Renal pelvis (tissue), 12 donors: Measurements from ENCODE around the gene TOMM40. TPM values are rescaled to one million over a fixed set of nuclear protein-coding genes. Genes with fewer than 3 reads are reported as not detected.
"Not testable (repeated sequence)": the region's sequence is repeated elsewhere in the genome, so short reads cannot be mapped to it uniquely, and the experiment has no call there.

ENCODE experiments used
- DNase-seq: peaks from one replicate; pipeline ENCODE4 v3.0.0-alpha.2; 2013
- long read RNA-seq, 16 experiments: transcript quantifications; one replicate each; lab custom pipeline, GENCODE V29; 2026
- polyA plus RNA-seq, 3 donors: library from polyadenylated mRNA; unstranded; fragments of 120-200 nt; gene quantifications; one replicate each; pipeline ENCODE4 v1.2.1, GENCODE V29; 2013; ENCODE audit not compliant: insufficient read length in 3 of 3

The TOMM40 gene
- polyA plus RNA-seq = 10 to 100 TPM; 48.7 to 58.2 (median 57.6) TPM
- long read RNA-seq, donor 1, transcript TOMM40-202 (10 exons, 1,709 nt) = major isoform, 11 of 23 reads
- long read RNA-seq, donor 1, transcript TOMM40-201 (10 exons, 1,707 nt) = minor isoform, 7 of 23 reads
- long read RNA-seq, donor 1, partial matches to known transcripts = 0 of 23 reads
- long read RNA-seq, donor 1, other reads (novel, unspliced or antisense) = 0 of 23 reads
- long read RNA-seq, donor 2, transcript TOMM40-203 (9 exons, 1,725 nt) = minor isoform, 7 of 33 reads
- long read RNA-seq, donor 2, transcript TOMM40-202 (10 exons, 1,709 nt) = major isoform, 20 of 33 reads
- long read RNA-seq, donor 2, partial matches to known transcripts = 5 of 33 reads
- long read RNA-seq, donor 2, other reads (novel, unspliced or antisense) = 0 of 33 reads
- long read RNA-seq, donor 3, transcript TOMM40-201 (10 exons, 1,707 nt) = minor isoform, 6 of 31 reads
- long read RNA-seq, donor 3, transcript TOMM40-203 (9 exons, 1,725 nt) = minor isoform, 6 of 31 reads
- long read RNA-seq, donor 3, transcript TOMM40-202 (10 exons, 1,709 nt) = major isoform, 12 of 31 reads
- long read RNA-seq, donor 3, partial matches to known transcripts = 7 of 31 reads
- long read RNA-seq, donor 3, other reads (novel, unspliced or antisense) = 0 of 31 reads
- long read RNA-seq, donor 4, transcript TOMM40-203 (9 exons, 1,725 nt) = minor isoform, 7 of 38 reads
- long read RNA-seq, donor 4, transcript TOMM40-202 (10 exons, 1,709 nt) = major isoform, 15 of 38 reads
- long read RNA-seq, donor 4, transcript TOMM40-201 (10 exons, 1,707 nt) = minor isoform, 7 of 38 reads
- long read RNA-seq, donor 4, partial matches to known transcripts = 9 of 38 reads
- long read RNA-seq, donor 4, other reads (novel, unspliced or antisense) = 0 of 38 reads
- long read RNA-seq, donor 5, transcript TOMM40-202 (10 exons, 1,709 nt) = major isoform, 7 of 26 reads
- long read RNA-seq, donor 5, partial matches to known transcripts = 16 of 26 reads
- long read RNA-seq, donor 5, other reads (novel, unspliced or antisense) = 0 of 26 reads
- long read RNA-seq, donor 6, transcript TOMM40-202 (10 exons, 1,709 nt) = major isoform, 17 of 24 reads
- long read RNA-seq, donor 6, partial matches to known transcripts = 0 of 24 reads
- long read RNA-seq, donor 6, other reads (novel, unspliced or antisense) = 0 of 24 reads
- long read RNA-seq, donor 7, transcript TOMM40-202 (10 exons, 1,709 nt) = major isoform, 12 of 27 reads
- long read RNA-seq, donor 7, partial matches to known transcripts = 11 of 27 reads
- long read RNA-seq, donor 7, other reads (novel, unspliced or antisense) = 0 of 27 reads
- long read RNA-seq, donor 8, transcript TOMM40-202 (10 exons, 1,709 nt) = major isoform, 6 of 9 reads
- long read RNA-seq, donor 8, partial matches to known transcripts = 0 of 9 reads
- long read RNA-seq, donor 8, other reads (novel, unspliced or antisense) = 0 of 9 reads
- long read RNA-seq, donor 9, transcript TOMM40-201 (10 exons, 1,707 nt) = minor isoform, 5 of 44 reads
- long read RNA-seq, donor 9, transcript TOMM40-202 (10 exons, 1,709 nt) = major isoform, 16 of 44 reads
- long read RNA-seq, donor 9, partial matches to known transcripts = 19 of 44 reads
- long read RNA-seq, donor 9, other reads (novel, unspliced or antisense) = 0 of 44 reads
- long read RNA-seq, donor 10, transcript TOMM40-202 (10 exons, 1,709 nt) = major isoform, 10 of 18 reads
- long read RNA-seq, donor 10, transcript TOMM40-201 (10 exons, 1,707 nt) = minor isoform, 5 of 18 reads
- long read RNA-seq, donor 10, partial matches to known transcripts = 0 of 18 reads
- long read RNA-seq, donor 10, other reads (novel, unspliced or antisense) = 0 of 18 reads
- long read RNA-seq, donor 11, transcript TOMM40-202 (10 exons, 1,709 nt) = major isoform, 6 of 25 reads
- long read RNA-seq, donor 11, transcript TOMM40-203 (9 exons, 1,725 nt) = minor isoform, 5 of 25 reads
- long read RNA-seq, donor 11, partial matches to known transcripts = 11 of 25 reads
- long read RNA-seq, donor 11, other reads (novel, unspliced or antisense) = 0 of 25 reads
- long read RNA-seq, donor 12, transcript TOMM40-202 (10 exons, 1,709 nt) = major isoform, 15 of 38 reads
- long read RNA-seq, donor 12, transcript TOMM40-201 (10 exons, 1,707 nt) = minor isoform, 8 of 38 reads
- long read RNA-seq, donor 12, transcript TOMM40-203 (9 exons, 1,725 nt) = minor isoform, 6 of 38 reads
- long read RNA-seq, donor 12, partial matches to known transcripts = 9 of 38 reads
- long read RNA-seq, donor 12, other reads (novel, unspliced or antisense) = 0 of 38 reads
- long read RNA-seq, donor 13, transcript TOMM40-202 (10 exons, 1,709 nt) = major isoform, 5 of 11 reads
- long read RNA-seq, donor 13, partial matches to known transcripts = 0 of 11 reads
- long read RNA-seq, donor 13, other reads (novel, unspliced or antisense) = 0 of 11 reads
- long read RNA-seq, donor 14 = 0 reads
- long read RNA-seq, donor 15, transcript TOMM40-202 (10 exons, 1,709 nt) = major isoform, 21 of 41 reads
- long read RNA-seq, donor 15, transcript TOMM40-201 (10 exons, 1,707 nt) = minor isoform, 8 of 41 reads
- long read RNA-seq, donor 15, transcript TOMM40-203 (9 exons, 1,725 nt) = minor isoform, 6 of 41 reads
- long read RNA-seq, donor 15, partial matches to known transcripts = 6 of 41 reads
- long read RNA-seq, donor 15, other reads (novel, unspliced or antisense) = 0 of 41 reads
- long read RNA-seq, donor 16, transcript TOMM40-201 (10 exons, 1,707 nt) = minor isoform, 5 of 27 reads
- long read RNA-seq, donor 16, transcript TOMM40-202 (10 exons, 1,709 nt) = major isoform, 12 of 27 reads
- long read RNA-seq, donor 16, partial matches to known transcripts = 6 of 27 reads
- long read RNA-seq, donor 16, other reads (novel, unspliced or antisense) = 0 of 27 reads

- peak; percentile 100 for DNase-seq
Measured at GRCh38 chr19:44891016-44891882, at the start of gene TOMM40. TSS of gene TOMM40 (plus strand) at chr19:44891254. CDS start at chr19:44891416, 162 bp downstream.

- DNase-seq = no peak
Measured at GRCh38 chr19:44845286-44845611, 45.8 kb upstream of the TOMM40 start.

- DNase-seq = peak; percentile 98
Measured at GRCh38 chr19:44845612-44846454, 45.2 kb upstream of the TOMM40 start, which contains the start of gene NECTIN2. TSS of gene NECTIN2 (plus strand) at chr19:44846297. CDS start at chr19:44846526, 229 bp downstream.

DNA sequence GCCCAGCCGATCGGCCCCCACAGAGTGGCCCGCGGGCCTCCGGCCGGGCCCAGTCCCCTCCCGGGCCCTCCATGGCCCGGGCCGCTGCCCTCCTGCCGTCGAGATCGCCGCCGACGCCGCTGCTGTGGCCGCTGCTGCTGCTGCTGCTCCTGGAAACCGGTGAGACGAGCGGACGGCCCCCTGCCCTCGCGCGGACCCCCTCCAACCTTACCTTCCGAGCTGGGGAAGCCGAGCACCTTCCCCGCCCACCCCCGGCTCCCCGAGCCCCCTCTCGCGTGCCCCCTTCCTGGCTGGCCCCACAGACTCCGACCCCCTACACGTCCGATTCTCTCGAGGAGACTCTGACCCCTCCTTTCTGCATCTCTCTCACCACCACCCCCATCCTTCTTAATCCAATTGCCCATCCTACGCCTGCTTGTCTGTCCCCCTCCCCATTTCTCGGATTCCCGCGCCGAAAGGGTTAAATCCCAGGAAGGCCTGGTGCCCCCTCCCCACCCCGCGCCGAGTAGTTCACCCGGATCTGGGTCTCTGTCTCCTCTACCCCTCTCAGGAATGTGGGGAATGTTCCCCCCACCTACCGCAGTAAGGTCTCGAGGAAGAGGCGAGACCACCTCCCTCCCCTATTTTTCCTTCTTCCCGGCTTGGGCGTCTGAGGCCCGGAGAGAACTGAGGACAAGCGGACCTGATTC is 44.5 kb upstream of the TOMM40 start:
- peak; percentile 83 for DNase-seq

DNA sequence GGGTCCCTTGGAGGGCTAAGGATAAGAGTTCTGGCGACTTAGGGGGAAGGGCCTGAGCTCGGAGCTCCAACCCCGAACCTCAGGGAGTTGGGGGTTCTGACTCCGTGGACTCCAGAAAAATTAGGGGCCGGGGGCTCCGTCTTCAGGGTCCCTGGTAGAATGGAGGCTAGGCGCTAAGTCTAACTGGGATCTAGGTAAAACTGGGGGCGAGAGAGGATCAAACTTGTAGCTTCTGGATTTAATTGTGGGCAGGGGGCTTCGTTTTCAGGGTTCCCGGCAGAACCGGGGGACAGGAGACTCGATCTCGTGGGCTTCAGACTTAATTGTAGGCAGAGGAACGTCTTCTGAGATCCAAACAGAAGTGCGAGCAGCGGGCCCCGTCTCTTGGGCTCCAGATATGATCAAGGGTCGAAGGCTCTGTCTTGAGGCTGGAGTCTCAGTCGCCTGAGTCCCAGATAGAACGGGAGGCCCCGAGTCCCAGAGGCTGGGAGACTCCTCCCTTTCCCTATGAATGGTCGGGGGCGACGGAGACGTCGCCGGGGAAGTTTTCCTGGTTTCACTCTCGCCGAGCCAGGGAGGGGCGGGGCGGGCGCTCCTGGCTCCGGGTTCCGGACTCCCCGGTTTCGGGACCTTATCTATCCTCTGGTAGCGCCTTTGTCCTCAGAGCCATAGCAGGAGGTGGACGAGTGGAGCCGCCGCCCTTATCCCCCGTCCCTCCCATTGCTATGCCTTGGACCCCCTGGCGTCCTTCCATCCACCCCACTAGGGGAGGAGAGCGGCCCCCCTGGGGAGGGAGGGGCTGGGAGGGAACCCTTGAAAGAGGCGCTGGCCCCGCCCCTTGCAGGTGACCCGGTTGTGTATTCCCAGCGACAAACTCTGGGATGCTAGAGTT is 43.7 kb upstream of the TOMM40 start:
- DNase-seq = peak; percentile 78

GRCh38 chr19:44848036-44848811 is 42.8 kb upstream of the TOMM40 start:
- DNase-seq = peak; percentile 55

GRCh38 chr19:44848812-44849447 is 42.1 kb upstream of the TOMM40 start:
- DNase-seq = peak; percentile 75

DNA sequence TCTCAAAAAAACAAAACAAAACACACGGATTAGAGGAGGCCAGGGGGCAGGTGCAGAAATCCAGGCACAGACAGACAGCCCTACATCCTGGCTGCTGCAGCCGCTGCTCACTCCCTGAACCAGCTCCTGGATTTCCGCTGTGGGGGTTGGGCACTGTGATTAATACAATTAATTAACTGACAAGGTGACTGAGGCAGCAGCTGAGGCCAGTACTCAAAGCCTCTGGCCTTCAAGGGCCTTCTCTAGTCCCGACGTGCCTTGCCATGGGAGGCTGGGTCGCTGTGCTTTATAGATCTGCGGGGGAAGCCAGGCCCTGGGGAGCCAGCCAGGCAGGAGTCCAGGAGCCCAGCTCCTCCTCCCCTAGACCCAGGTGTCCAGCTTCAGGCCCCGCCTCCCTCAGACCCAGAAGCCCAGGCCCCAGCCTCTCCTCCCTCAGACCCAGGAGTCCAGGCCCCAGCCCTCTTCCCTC is 40.4 kb upstream of the TOMM40 start:
- no peak for DNase-seq

DNA sequence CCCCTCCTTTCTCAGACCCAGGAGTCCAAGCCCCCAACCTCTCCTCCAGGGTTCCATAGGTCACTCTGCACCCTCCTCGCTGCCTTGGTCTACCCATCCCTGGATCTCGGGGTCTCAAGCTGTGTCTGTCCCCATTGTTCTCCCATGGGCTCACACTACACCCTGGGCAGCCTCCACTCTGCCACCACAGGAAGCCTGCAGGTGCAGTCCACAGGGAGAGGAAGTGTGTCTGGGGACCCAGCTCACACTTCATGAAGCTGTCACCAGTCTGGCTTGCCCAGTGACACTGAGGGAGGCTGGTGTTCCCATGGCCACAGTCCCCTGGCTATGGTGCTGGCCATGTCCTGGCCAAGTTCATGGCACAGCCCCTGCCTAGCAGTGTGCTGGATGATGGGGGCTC is 39.6 kb upstream of the TOMM40 start:
- no peak for DNase-seq

DNA sequence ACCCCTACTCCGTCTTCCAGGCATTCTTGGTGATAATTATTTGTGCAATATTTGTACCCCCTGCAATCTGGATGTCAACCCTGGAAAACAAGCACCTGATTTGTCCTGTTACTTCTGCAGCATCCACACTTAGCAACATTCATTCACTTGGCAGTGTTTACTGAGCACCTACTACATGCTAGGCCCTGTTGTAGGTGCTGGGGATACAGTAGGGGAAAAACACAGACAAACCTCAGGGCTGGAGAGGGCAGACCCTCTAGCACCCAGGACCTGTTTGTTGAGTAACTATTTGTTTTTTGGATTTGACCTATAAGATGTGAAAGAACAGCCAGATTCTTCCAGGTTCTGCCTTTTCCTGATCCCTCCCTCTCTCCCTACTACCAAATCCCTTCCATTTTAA is 35.4 kb upstream of the TOMM40 start:
- DNase-seq = no peak

DNA sequence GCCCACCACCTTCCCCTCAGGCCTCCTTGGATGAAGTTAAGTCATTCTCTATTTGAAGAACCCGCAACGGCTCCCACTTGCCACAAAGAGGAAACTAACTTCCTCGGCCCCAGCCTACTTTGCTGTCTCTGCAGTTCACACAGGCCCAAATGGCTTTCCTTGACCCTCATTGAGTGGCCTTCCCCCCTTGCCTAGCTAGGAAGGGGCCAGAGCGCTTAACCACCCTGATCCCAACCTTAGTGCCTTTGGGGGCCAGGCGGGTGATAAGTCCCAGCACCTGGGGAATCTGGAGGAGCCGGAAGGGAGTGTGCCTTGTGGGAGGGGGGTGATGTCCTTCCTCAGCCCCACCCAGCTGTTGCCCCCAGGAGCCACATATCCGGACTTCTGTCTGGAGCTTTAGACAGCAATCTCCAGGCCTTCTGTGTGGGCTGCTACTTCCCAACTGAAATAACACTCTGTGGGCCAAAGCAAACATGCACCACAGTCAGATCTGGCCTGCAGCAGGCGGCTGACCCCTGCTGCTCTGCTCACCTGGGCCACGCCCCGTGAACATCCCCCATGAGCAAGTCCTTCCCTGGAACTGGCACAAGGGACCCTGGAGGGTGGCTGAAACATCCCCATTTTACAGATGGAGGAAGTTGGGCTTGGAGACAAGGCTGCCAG is 34.5 kb upstream of the TOMM40 start:
- DNase-seq = no peak

DNA sequence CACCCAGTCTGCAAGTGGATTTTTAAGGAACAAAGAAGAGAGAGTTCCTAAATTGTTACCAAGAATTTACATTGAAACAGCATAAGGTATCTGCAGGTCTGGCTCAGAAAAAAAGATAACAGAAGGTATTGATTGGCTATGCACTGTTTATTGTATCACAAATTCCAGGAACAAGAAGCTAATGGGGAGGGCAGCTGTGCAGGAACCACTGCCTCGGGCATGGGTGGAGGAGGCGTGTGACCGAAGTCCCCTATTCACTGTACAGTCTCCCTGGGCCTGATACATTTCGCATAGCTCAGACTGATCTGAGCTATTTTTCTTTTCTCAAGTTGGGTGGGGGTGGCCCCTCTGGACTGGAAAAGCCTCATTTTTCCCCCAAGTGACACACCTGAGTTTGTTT is 33.2 kb upstream of the TOMM40 start:
- DNase-seq = no peak

GRCh38 chr19:44861576-44861975 is 29.5 kb upstream of the TOMM40 start:
- DNase-seq = not testable (repeated sequence)
